Hepatic stellate cell (primary cell): ENCODE data around the gene CLDND2.

Source experiments
- DNase-seq: peaks from one replicate; pipeline ENCODE4 v3.0.0; 2011; ENCODE audit warnings: low spot score

Gene CLDND2

GRCh38 chr19:51354742-51355148 lies 14.1 kb downstream of the CLDND2 start:
- no peak for DNase-seq

- no peak for DNase-seq
Measured at GRCh38 chr19:51354103-51354741, 14.6 kb downstream of the CLDND2 start.

GRCh38 chr19:51352783-51353360 lies 15.9 kb downstream of the CLDND2 start:
- DNase-seq = no peak

GRCh38 chr19:51351266-51351990 lies 17.4 kb downstream of the CLDND2 start:
- no peak for DNase-seq

- DNase-seq = no peak
Measured at GRCh38 chr19:51347209-51347928, 21.4 kb downstream of the CLDND2 start.

- DNase-seq = no peak
Measured at GRCh38 chr19:51346742-51347141, 22.1 kb downstream of the CLDND2 start.

- DNase-seq = no peak
Measured at GRCh38 chr19:51345076-51345620, 23.7 kb downstream of the CLDND2 start.

GRCh38 chr19:51342631-51343569 lies 25.9 kb downstream of the CLDND2 start:
- DNase-seq = no peak

- DNase-seq = no peak
Measured at GRCh38 chr19:51341976-51342580, 26.7 kb downstream of the CLDND2 start, which contains the start of gene VSIG10L. VSIG10L (minus strand) TSS chr19:51342139; CDS start chr19:51342124, 15 bp downstream.

GRCh38 chr19:51341066-51341465 lies 27.7 kb downstream of the CLDND2 start:
- DNase-seq = no peak

- peak; percentile 98 for DNase-seq
Measured at GRCh38 chr19:51339687-51340656, 28.8 kb downstream of the CLDND2 start.

- DNase-seq = no peak
Measured at GRCh38 chr19:51339313-51339686, 29.5 kb downstream of the CLDND2 start.

GRCh38 chr19:51338563-51339312 lies 30.1 kb downstream of the CLDND2 start:
- DNase-seq = peak; percentile 91

GRCh38 chr19:51337861-51338562 lies 30.8 kb downstream of the CLDND2 start:
- no peak for DNase-seq

GRCh38 chr19:51337141-51337860 lies 31.5 kb downstream of the CLDND2 start:
- DNase-seq = no peak

- no peak for DNase-seq
Measured at GRCh38 chr19:51333836-51334460, 34.9 kb downstream of the CLDND2 start.

- DNase-seq = no peak
Measured at GRCh38 chr19:51331716-51332115, 37.1 kb downstream of the CLDND2 start.
